ENCODE measurements around the gene PLCE1. TPM values are rescaled to one million over a fixed set of nuclear protein-coding genes. Genes with fewer than 3 reads are reported as not detected.

Gene PLCE1
- total RNA-seq, 2 donors from 2014 or later: 0.05 to 0.12 TPM

- H3K27me3 Mint-ChIP-seq (ENCODE audit: low read depth): peaks cover 36% of the 10 kb centered on the region
- H3K9me3 Mint-ChIP-seq: no peaks in the 10 kb centered on the region
- no peak overlapping the region for H3K27ac Mint-ChIP-seq
- ATAC-seq (replicated peaks in 1 of 2): no peak
- DNase-seq: no peak
- no peaks in the 10 kb centered on the region for H3K36me3 Mint-ChIP-seq (ENCODE audit: insufficient read depth in 2 of 2)
- H3K4me3 Mint-ChIP-seq: no peak overlapping the region
- H3K4me1 Mint-ChIP-seq (ENCODE audit: low read depth): no peaks in the 10 kb centered on the region
Observed at GRCh38 chr10:93999401-93999851, 5.7 kb downstream of the PLCE1 start.

GRCh38 chr10:94000638-94001415, 7.1 kb downstream of the PLCE1 start:
- H3K4me1 Mint-ChIP-seq (ENCODE audit: low read depth): no peaks in the 10 kb centered on the region
- H3K27ac Mint-ChIP-seq: no peak overlapping the region
- H3K9me3 Mint-ChIP-seq: no peaks in the 10 kb centered on the region
- H3K36me3 Mint-ChIP-seq (ENCODE audit: insufficient read depth in 2 of 2): no peaks in the 10 kb centered on the region
- no peak for ATAC-seq (replicated peaks in 1 of 2)
- H3K27me3 Mint-ChIP-seq (ENCODE audit: low read depth): peaks cover 22% of the 10 kb centered on the region
- no peak for DNase-seq
- H3K4me3 Mint-ChIP-seq: no peak overlapping the region

- Mint-ChIP-seq H3K27ac (no peak overlapping the region), H3K4me1 (ENCODE audit: low read depth) (no peaks in the 10 kb centered on the region), H3K36me3 (ENCODE audit: insufficient read depth in 2 of 2) (no peaks in the 10 kb centered on the region), H3K4me3 (no peak overlapping the region), H3K9me3 (no peaks in the 10 kb centered on the region), H3K27me3 (ENCODE audit: low read depth) (peaks cover 16% of the 10 kb centered on the region)
- ATAC-seq (replicated peaks in 1 of 2): no peak
- no peak for DNase-seq
Observed at GRCh38 chr10:94001416-94001810, 7.7 kb downstream of the PLCE1 start.

- Mint-ChIP-seq H3K4me1 (ENCODE audit: low read depth) (no peaks in the 10 kb centered on the region), H3K9me3 (no peaks in the 10 kb centered on the region), H3K36me3 (ENCODE audit: insufficient read depth in 2 of 2) (no peaks in the 10 kb centered on the region), H3K27me3 (ENCODE audit: low read depth) (peaks cover 14% of the 10 kb centered on the region), H3K4me3 (no peak overlapping the region), H3K27ac (no peak overlapping the region)
- no peak for ATAC-seq (replicated peaks in 1 of 2)
- no peak for DNase-seq
Observed at GRCh38 chr10:94002156-94002555, 8.4 kb downstream of the PLCE1 start.

- no peaks in the 10 kb centered on the region for H3K36me3 Mint-ChIP-seq (ENCODE audit: insufficient read depth in 2 of 2)
- peaks cover 5% of the 10 kb centered on the region for H3K27me3 Mint-ChIP-seq (ENCODE audit: low read depth)
- H3K9me3 Mint-ChIP-seq: no peaks in the 10 kb centered on the region
- no peak overlapping the region for H3K27ac Mint-ChIP-seq
- no peak overlapping the region for H3K4me3 Mint-ChIP-seq
- ATAC-seq (replicated peaks in 1 of 2) (no peak), DNase-seq (no peak)
- no peaks in the 10 kb centered on the region for H3K4me1 Mint-ChIP-seq (ENCODE audit: low read depth)
Observed at GRCh38 chr10:94003488-94003887, 9.8 kb downstream of the PLCE1 start.

GRCh38 chr10:94005050-94005449, 11.3 kb downstream of the PLCE1 start:
- H3K4me3 Mint-ChIP-seq: no peak overlapping the region
- H3K9me3 Mint-ChIP-seq: no peaks in the 10 kb centered on the region
- no peaks in the 10 kb centered on the region for H3K36me3 Mint-ChIP-seq (ENCODE audit: insufficient read depth in 2 of 2)
- H3K27me3 Mint-ChIP-seq (ENCODE audit: low read depth): no peaks in the 10 kb centered on the region
- DNase-seq (no peak), ATAC-seq (replicated peaks in 1 of 2) (no peak)
- no peaks in the 10 kb centered on the region for H3K4me1 Mint-ChIP-seq (ENCODE audit: low read depth)
- H3K27ac Mint-ChIP-seq: no peak overlapping the region

GRCh38 chr10:94006591-94007550, 13.1 kb downstream of the PLCE1 start:
- no peak for DNase-seq
- Mint-ChIP-seq H3K9me3 (no peaks in the 10 kb centered on the region), H3K36me3 (ENCODE audit: insufficient read depth in 2 of 2) (no peaks in the 10 kb centered on the region), H3K4me1 (ENCODE audit: low read depth) (no peaks in the 10 kb centered on the region), H3K27me3 (ENCODE audit: low read depth) (no peaks in the 10 kb centered on the region), H3K4me3 (no peak overlapping the region), H3K27ac (no peak overlapping the region)
- ATAC-seq (replicated peaks in 1 of 2): no peak

- Mint-ChIP-seq H3K9me3 (no peaks in the 10 kb centered on the region), H3K27ac (no peak overlapping the region), H3K27me3 (ENCODE audit: low read depth) (no peaks in the 10 kb centered on the region), H3K36me3 (ENCODE audit: insufficient read depth in 2 of 2) (no peaks in the 10 kb centered on the region), H3K4me1 (ENCODE audit: low read depth) (no peaks in the 10 kb centered on the region), H3K4me3 (no peak overlapping the region)
- DNase-seq (no peak), ATAC-seq (replicated peaks in 1 of 2) (no peak)
Observed at GRCh38 chr10:94008526-94008925, 14.8 kb downstream of the PLCE1 start.

GRCh38 chr10:94010116-94010515, 16.4 kb downstream of the PLCE1 start:
- Mint-ChIP-seq H3K27me3 (ENCODE audit: low read depth) (peaks cover 3% of the 10 kb centered on the region), H3K27ac (no peak overlapping the region), H3K36me3 (ENCODE audit: insufficient read depth in 2 of 2) (no peaks in the 10 kb centered on the region), H3K4me1 (ENCODE audit: low read depth) (no peaks in the 10 kb centered on the region), H3K4me3 (no peak overlapping the region), H3K9me3 (no peaks in the 10 kb centered on the region)
- DNase-seq: no peak
- ATAC-seq (replicated peaks in 1 of 2): no peak

- no peaks in the 10 kb centered on the region for H3K4me1 Mint-ChIP-seq (ENCODE audit: low read depth)
- DNase-seq: no peak
Observed at GRCh38 chr10:94010886-94011285, 17.2 kb downstream of the PLCE1 start.

GRCh38 chr10:94011296-94011695, 17.6 kb downstream of the PLCE1 start:
- peaks cover 5% of the 10 kb centered on the region for H3K27me3 Mint-ChIP-seq (ENCODE audit: low read depth)
- no peak overlapping the region for H3K4me3 Mint-ChIP-seq
- H3K27ac Mint-ChIP-seq: no peak overlapping the region
- no peaks in the 10 kb centered on the region for H3K9me3 Mint-ChIP-seq
- H3K4me1 Mint-ChIP-seq (ENCODE audit: low read depth): no peaks in the 10 kb centered on the region
- ATAC-seq (replicated peaks in 1 of 2) (no peak), DNase-seq (no peak)
- H3K36me3 Mint-ChIP-seq (ENCODE audit: insufficient read depth in 2 of 2): no peaks in the 10 kb centered on the region

More at GRCh38 chr10:94010886-94011285, 17.2 kb downstream of the PLCE1 start:
- Mint-ChIP-seq H3K9me3 (no peaks in the 10 kb centered on the region), H3K27ac (no peak overlapping the region), H3K36me3 (ENCODE audit: insufficient read depth in 2 of 2) (no peaks in the 10 kb centered on the region), H3K4me3 (no peak overlapping the region), H3K27me3 (ENCODE audit: low read depth) (peaks cover 5% of the 10 kb centered on the region)
- no peak for ATAC-seq (replicated peaks in 1 of 2)

- no peaks in the 10 kb centered on the region for H3K36me3 Mint-ChIP-seq (ENCODE audit: insufficient read depth in 2 of 2)
- H3K9me3 Mint-ChIP-seq: no peaks in the 10 kb centered on the region
- no peak for ATAC-seq (replicated peaks in 1 of 2)
- DNase-seq: no peak
- H3K4me1 Mint-ChIP-seq (ENCODE audit: low read depth): no peaks in the 10 kb centered on the region
- H3K27ac Mint-ChIP-seq: no peak overlapping the region
- no peak overlapping the region for H3K4me3 Mint-ChIP-seq
- peaks cover 10% of the 10 kb centered on the region for H3K27me3 Mint-ChIP-seq (ENCODE audit: low read depth)
Observed at GRCh38 chr10:94012834-94013233, 19.1 kb downstream of the PLCE1 start.

GRCh38 chr10:94013331-94013760, 19.6 kb downstream of the PLCE1 start:
- H3K27ac Mint-ChIP-seq: no peak overlapping the region
- no peak for ATAC-seq (replicated peaks in 1 of 2)

More at GRCh38 chr10:94013331-94013760, 19.6 kb downstream of the PLCE1 start:
- Mint-ChIP-seq H3K4me3 (no peak overlapping the region), H3K27me3 (ENCODE audit: low read depth) (peaks cover 11% of the 10 kb centered on the region), H3K36me3 (ENCODE audit: insufficient read depth in 2 of 2) (no peaks in the 10 kb centered on the region), H3K4me1 (ENCODE audit: low read depth) (no peaks in the 10 kb centered on the region), H3K9me3 (no peaks in the 10 kb centered on the region)
- DNase-seq: no peak

All from activated T-cell treated with anti-CD3 and anti-CD28 coated beads, Interleukin-2, amount 50 U/mL, for 72 hours (primary cell).